ENCODE data around the gene DCAF16. TPM values are rescaled to one million over a fixed set of nuclear protein-coding genes. Genes with fewer than 3 reads are reported as not detected.

DCAF16 gene
- total RNA-seq, 1 donor from 2014 or later = 24.5 TPM

GRCh38 chr4:17846266-17846665 is 35.7 kb upstream of the DCAF16 start:
- Mint-ChIP-seq H3K36me3 (ENCODE audit: low read depth) (peaks cover 7% of the 10 kb centered on the region), H3K27ac (ENCODE audit: unreplicated experiment) (peak overlapping the region; percentile 58), H3K4me3 (ENCODE audit: unreplicated experiment) (no peak overlapping the region), H3K9me3 (ENCODE audit: low read depth) (no peaks in the 10 kb centered on the region), H3K4me1 (ENCODE audit: low read depth) (peaks cover 18% of the 10 kb centered on the region), H3K27me3 (ENCODE audit: low read depth) (no peaks in the 10 kb centered on the region)
- TF ChIP-seq CTCF (IDR thresholded peaks at IDR 0.05) = no peak
- no peak for DNase-seq (ENCODE audit: low spot score)

GRCh38 chr4:17823871-17824669 is 13.5 kb upstream of the DCAF16 start:
- peaks cover 7% of the 10 kb centered on the region for H3K4me1 Mint-ChIP-seq (ENCODE audit: low read depth)
- no peaks in the 10 kb centered on the region for H3K27me3 Mint-ChIP-seq (ENCODE audit: low read depth)
- no peak overlapping the region for H3K27ac Mint-ChIP-seq (ENCODE audit: unreplicated experiment)
- no peaks in the 10 kb centered on the region for H3K9me3 Mint-ChIP-seq (ENCODE audit: low read depth)
- no peak for DNase-seq (ENCODE audit: low spot score)
- no peak overlapping the region for H3K4me3 Mint-ChIP-seq (ENCODE audit: unreplicated experiment)
- TF ChIP-seq CTCF (IDR thresholded peaks at IDR 0.05) = no peak
- H3K36me3 Mint-ChIP-seq (ENCODE audit: low read depth) = no peaks in the 10 kb centered on the region

- DNase-seq (ENCODE audit: low spot score) = no peak
- TF ChIP-seq CTCF (IDR thresholded peaks at IDR 0.05) = peak; percentile 87
- Mint-ChIP-seq H3K36me3 (ENCODE audit: low read depth) (no peaks in the 10 kb centered on the region), H3K9me3 (ENCODE audit: low read depth) (no peaks in the 10 kb centered on the region), H3K4me1 (ENCODE audit: low read depth) (peaks cover 31% of the 10 kb centered on the region), H3K27me3 (ENCODE audit: low read depth) (no peaks in the 10 kb centered on the region), H3K27ac (ENCODE audit: unreplicated experiment) (no peak overlapping the region), H3K4me3 (ENCODE audit: unreplicated experiment) (no peak overlapping the region)
These were observed 6.5 kb upstream of the DCAF16 start for GRCh38 chr4:17817027-17817426.

GRCh38 chr4:17816142-17816541 is 5.6 kb upstream of the DCAF16 start:
- peaks cover 39% of the 10 kb centered on the region for H3K4me1 Mint-ChIP-seq (ENCODE audit: low read depth)
- H3K4me3 Mint-ChIP-seq (ENCODE audit: unreplicated experiment) = no peak overlapping the region
- peak overlapping the region; percentile 9 for H3K27ac Mint-ChIP-seq (ENCODE audit: unreplicated experiment)
- H3K9me3 Mint-ChIP-seq (ENCODE audit: low read depth) = no peaks in the 10 kb centered on the region
- H3K36me3 Mint-ChIP-seq (ENCODE audit: low read depth) = no peaks in the 10 kb centered on the region
- no peak for TF ChIP-seq CTCF (IDR thresholded peaks at IDR 0.05)
- no peaks in the 10 kb centered on the region for H3K27me3 Mint-ChIP-seq (ENCODE audit: low read depth)
- no peak for DNase-seq (ENCODE audit: low spot score)

- Mint-ChIP-seq H3K27ac (ENCODE audit: unreplicated experiment) (peak overlapping the region; percentile 72), H3K4me3 (ENCODE audit: unreplicated experiment) (no peak overlapping the region), H3K4me1 (ENCODE audit: low read depth) (peaks cover 47% of the 10 kb centered on the region), H3K36me3 (ENCODE audit: low read depth) (no peaks in the 10 kb centered on the region), H3K9me3 (ENCODE audit: low read depth) (no peaks in the 10 kb centered on the region), H3K27me3 (ENCODE audit: low read depth) (no peaks in the 10 kb centered on the region)
- no peak for TF ChIP-seq CTCF (IDR thresholded peaks at IDR 0.05)
- DNase-seq (ENCODE audit: low spot score) = no peak
These were observed 3.6 kb upstream of the DCAF16 start for GRCh38 chr4:17814140-17814539.
